ENCODE measurements around the gene SLIT2. TPM values are rescaled to one million over a fixed set of nuclear protein-coding genes. Genes with fewer than 3 reads are reported as not detected.
A peak's percentile ranks its signal among the peaks of the same experiment; 100 is the strongest.

SLIT2 gene
- total and polyA plus RNA-seq, 2 donors from 2014 or later, result 9.2 to 11.5 TPM

- H3K4me3 ChIP-seq (ENCODE audit: low read length in 3 of 3), result peak overlapping the region; percentile 45 to 84 (median 58)
- intact Hi-C loops (cut with DNase I), result no loop called here
- H3K36me3 ChIP-seq (ENCODE audit: control insufficient read depth in 2 of 3, insufficient read depth in 3 of 3, low read length in 3 of 3), result no peaks in the 10 kb centered on the region
- FAIRE-seq, result no peak
- no peak for TF ChIP-seq CTCF (IDR thresholded peaks at IDR 0.05; ENCODE audit: borderline replicate concordance, extremely low read depth, insufficient read depth)
- H3K9ac ChIP-seq (ENCODE audit: low read length in 3 of 3), result peak overlapping the region; percentile 10 to 53 (median 30)
- DNase-seq, result peak in 1 of 5 donors; percentile 40
- H3K27ac ChIP-seq (ENCODE audit: low read depth in 2 of 2, low read length in 2 of 2), result peak overlapping the region in 1 of 2 donors; percentile 32
- peaks cover 0 to 3% (median 2%) of the 10 kb centered on the region in 3 donors for H3K4me1 ChIP-seq (ENCODE audit: control insufficient read depth in 2 of 3, insufficient read depth in 2 of 3, low read depth in 1 of 3, low read length in 3 of 3)
- no peaks in the 10 kb centered on the region for H3K27me3 ChIP-seq (ENCODE audit: control insufficient read depth, insufficient read depth, low read length)
- H3K9me3 ChIP-seq (ENCODE audit: control insufficient read depth in 2 of 3, insufficient read depth in 1 of 3, low read length in 3 of 3), result no peaks in the 10 kb centered on the region
Measured at GRCh38 chr4:20255251-20255586, 3.5 kb downstream of the SLIT2 start.

DNA sequence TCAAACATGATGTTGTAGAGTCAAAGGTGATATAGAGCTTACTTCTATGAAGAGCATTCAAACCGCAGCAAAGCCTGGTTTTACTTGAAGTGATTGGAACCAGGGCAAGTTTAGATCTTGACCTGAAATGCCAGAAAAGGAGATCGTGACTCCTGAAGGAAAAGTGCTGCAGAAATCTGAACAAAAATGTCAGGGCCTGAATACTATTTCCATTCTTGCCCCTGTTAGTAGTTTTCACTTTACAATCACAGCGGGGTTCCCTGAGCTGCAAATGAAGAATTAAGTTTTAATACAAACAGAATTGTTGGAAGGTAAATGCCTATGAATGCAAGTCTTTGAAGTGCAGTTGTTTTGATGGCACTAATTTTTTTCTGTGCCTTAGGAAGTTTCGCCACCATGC, 4.1 kb downstream of the SLIT2 start:
- H3K9me3 ChIP-seq (ENCODE audit: control insufficient read depth in 2 of 3, insufficient read depth in 1 of 3, low read length in 3 of 3), result no peaks in the 10 kb centered on the region
- H3K9ac ChIP-seq (ENCODE audit: low read length in 3 of 3), result peak overlapping the region in 1 of 3 donors; percentile 0
- H3K27me3 ChIP-seq (ENCODE audit: control insufficient read depth, insufficient read depth, low read length), result no peaks in the 10 kb centered on the region
- H3K27ac ChIP-seq (ENCODE audit: low read depth in 2 of 2, low read length in 2 of 2), result no peak overlapping the region
- DNase-seq, result no peak
- FAIRE-seq, result no peak
- no peak for TF ChIP-seq CTCF (IDR thresholded peaks at IDR 0.05; ENCODE audit: borderline replicate concordance, extremely low read depth, insufficient read depth)
- H3K4me3 ChIP-seq (ENCODE audit: low read length in 3 of 3), result peak overlapping the region; percentile 4 to 84 (median 12)
- intact Hi-C loops (cut with DNase I), result no loop called here
- peaks cover 0 to 3% (median 2%) of the 10 kb centered on the region in 3 donors for H3K4me1 ChIP-seq (ENCODE audit: control insufficient read depth in 2 of 3, insufficient read depth in 2 of 3, low read depth in 1 of 3, low read length in 3 of 3)
- H3K36me3 ChIP-seq (ENCODE audit: control insufficient read depth in 2 of 3, insufficient read depth in 3 of 3, low read length in 3 of 3), result peaks cover 0 to under 1% (median 0%) of the 10 kb centered on the region in 3 donors

DNA sequence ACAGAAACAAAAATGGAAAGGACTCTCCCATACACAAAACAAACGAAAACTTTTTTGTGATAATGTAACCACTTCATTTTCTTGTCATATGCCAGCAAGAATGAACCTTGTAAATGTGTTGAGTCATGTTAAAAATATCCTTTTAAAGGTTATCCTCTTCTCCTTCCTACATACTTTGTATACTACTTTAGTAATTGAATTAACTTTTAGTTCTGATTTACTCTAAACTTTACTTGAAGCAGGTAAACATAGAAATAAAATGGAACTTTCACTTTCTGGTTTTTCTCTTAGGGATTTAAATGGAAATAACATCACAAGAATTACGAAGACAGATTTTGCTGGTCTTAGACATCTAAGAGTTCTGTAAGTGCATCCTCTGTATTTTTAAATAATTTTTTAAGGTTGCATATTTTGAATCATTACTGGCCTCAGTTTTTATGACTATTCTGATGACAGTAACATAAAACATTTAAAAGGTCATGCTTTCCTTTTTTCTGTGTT, 4.7 kb downstream of the SLIT2 start:
- Histone ChIP-seq H3K9me3 (ENCODE audit: control insufficient read depth in 2 of 3, insufficient read depth in 1 of 3, low read length in 3 of 3) (no peaks in the 10 kb centered on the region), H3K9ac (ENCODE audit: low read length in 3 of 3) (no peak overlapping the region), H3K36me3 (ENCODE audit: control insufficient read depth in 2 of 3, insufficient read depth in 3 of 3, low read length in 3 of 3) (peaks cover 0 to 2% (median 0%) of the 10 kb centered on the region in 3 donors), H3K27ac (ENCODE audit: low read depth in 2 of 2, low read length in 2 of 2) (no peak overlapping the region), H3K27me3 (ENCODE audit: control insufficient read depth, insufficient read depth, low read length) (no peaks in the 10 kb centered on the region), H3K4me1 (ENCODE audit: control insufficient read depth in 2 of 3, insufficient read depth in 2 of 3, low read depth in 1 of 3, low read length in 3 of 3) (peaks cover 0 to 3% (median 2%) of the 10 kb centered on the region in 3 donors), H3K4me3 (ENCODE audit: low read length in 3 of 3) (peak overlapping the region in 1 of 3 donors; percentile 84)
- no peak for TF ChIP-seq CTCF (IDR thresholded peaks at IDR 0.05; ENCODE audit: borderline replicate concordance, extremely low read depth, insufficient read depth)
- FAIRE-seq (no peak), DNase-seq (no peak)
- intact Hi-C loops (cut with DNase I), result no loop called here

- no peak overlapping the region for H3K4me3 ChIP-seq (ENCODE audit: low read length in 3 of 3)
- no peak for FAIRE-seq
- intact Hi-C loops (cut with DNase I), result no loop called here
Measured at GRCh38 chr4:20259707-20260106, 8.0 kb downstream of the SLIT2 start.

More at GRCh38 chr4:20259707-20260106, 8.0 kb downstream of the SLIT2 start:
- Histone ChIP-seq H3K27ac (ENCODE audit: low read depth in 2 of 2, low read length in 2 of 2) (no peak overlapping the region), H3K4me1 (ENCODE audit: control insufficient read depth in 2 of 3, insufficient read depth in 2 of 3, low read depth in 1 of 3, low read length in 3 of 3) (peaks cover 0 to 3% (median 0%) of the 10 kb centered on the region in 3 donors), H3K9ac (ENCODE audit: low read length in 3 of 3) (no peak overlapping the region), H3K27me3 (ENCODE audit: control insufficient read depth, insufficient read depth, low read length) (no peaks in the 10 kb centered on the region), H3K36me3 (ENCODE audit: control insufficient read depth in 2 of 3, insufficient read depth in 3 of 3, low read length in 3 of 3) (peaks cover 0 to 2% (median 0%) of the 10 kb centered on the region in 3 donors), H3K9me3 (ENCODE audit: control insufficient read depth in 2 of 3, insufficient read depth in 1 of 3, low read length in 3 of 3) (no peaks in the 10 kb centered on the region)
- DNase-seq, result no peak
- TF ChIP-seq CTCF (IDR thresholded peaks at IDR 0.05; ENCODE audit: borderline replicate concordance, extremely low read depth, insufficient read depth), result no peak
